HCT116 (cell line): ENCODE results near the gene TP53RK.

Experiments used
- EZH2 ChIP-seq: fragments of 200-600 bp; sonication (generic); IDR thresholded peaks from 2 replicates; pipeline ENCODE4 v1.6.1; 2017; ENCODE audit warnings: antibody characterized with exemption, mixed run types
- POLR2A ChIP-seq: IDR thresholded peaks from 2 replicates; pipeline ENCODE4 v1.7.0; 2011; ENCODE audit warnings: borderline replicate concordance; ENCODE audit not compliant: insufficient read depth, insufficient read length; ENCODE audit errors: extremely low read depth
- POLR2AphosphoS5 ChIP-seq: IDR thresholded peaks from 2 replicates; pipeline ENCODE4 v1.6.1; 2011; ENCODE audit warnings: mild to moderate bottlenecking, low read depth, low read length, moderate library complexity
- RAD21 ChIP-seq: IDR thresholded peaks from 2 replicates; pipeline ENCODE4 v1.6.1; 2012; ENCODE audit warnings: low read depth, mild to moderate bottlenecking
- SIN3A ChIP-seq: IDR thresholded peaks from 2 replicates; pipeline ENCODE4 v1.6.1; 2012; ENCODE audit warnings: low read depth
- SP1 ChIP-seq: IDR thresholded peaks from 2 replicates; pipeline ENCODE4 v1.6.1; 2012; ENCODE audit warnings: low read depth
- YY1 ChIP-seq: IDR thresholded peaks from 2 replicates; pipeline ENCODE4 v1.6.1; 2011; ENCODE audit warnings: low read length, low read depth, moderate library complexity, mild to moderate bottlenecking; ENCODE audit not compliant: insufficient replicate concordance; ENCODE audit errors: extremely low read depth
- ZFX ChIP-seq: fragments of 450-650 bp; IDR thresholded peaks from 2 replicates; pipeline ENCODE4 v1.6.1; 2017
- TF ChIP-seq, protein P1 (sequence below), 3 experiments: fragments of 200-600 bp in 1 of 3; sonication (generic) in 1 of 3; IDR thresholded peaks in 2 of 3; conservative IDR thresholded peaks in 1 of 3; 2 replicates each; pipeline ENCODE4 v1.5.1; 2012 to 2017; ENCODE audit warnings: low read depth in 2 of 3, low read length in 2 of 3, antibody characterized with exemption in 1 of 3, borderline replicate concordance in 1 of 3, control low read depth in 1 of 3, mild to moderate bottlenecking in 1 of 3, mixed read lengths in 1 of 3, mixed run types in 1 of 3, moderate library complexity in 1 of 3; ENCODE audit not compliant: insufficient read depth in 1 of 3
- TF ChIP-seq, protein P2 (sequence below): IDR thresholded peaks from 2 replicates; pipeline ENCODE4 v1.6.1; 2011; ENCODE audit warnings: mild to moderate bottlenecking, low read length, moderate library complexity; ENCODE audit not compliant: insufficient replicate concordance; ENCODE audit errors: extremely low read depth
- TF ChIP-seq, protein P3 (sequence below): IDR thresholded peaks from 2 replicates; pipeline ENCODE4 v1.6.1; 2012

DNA sequence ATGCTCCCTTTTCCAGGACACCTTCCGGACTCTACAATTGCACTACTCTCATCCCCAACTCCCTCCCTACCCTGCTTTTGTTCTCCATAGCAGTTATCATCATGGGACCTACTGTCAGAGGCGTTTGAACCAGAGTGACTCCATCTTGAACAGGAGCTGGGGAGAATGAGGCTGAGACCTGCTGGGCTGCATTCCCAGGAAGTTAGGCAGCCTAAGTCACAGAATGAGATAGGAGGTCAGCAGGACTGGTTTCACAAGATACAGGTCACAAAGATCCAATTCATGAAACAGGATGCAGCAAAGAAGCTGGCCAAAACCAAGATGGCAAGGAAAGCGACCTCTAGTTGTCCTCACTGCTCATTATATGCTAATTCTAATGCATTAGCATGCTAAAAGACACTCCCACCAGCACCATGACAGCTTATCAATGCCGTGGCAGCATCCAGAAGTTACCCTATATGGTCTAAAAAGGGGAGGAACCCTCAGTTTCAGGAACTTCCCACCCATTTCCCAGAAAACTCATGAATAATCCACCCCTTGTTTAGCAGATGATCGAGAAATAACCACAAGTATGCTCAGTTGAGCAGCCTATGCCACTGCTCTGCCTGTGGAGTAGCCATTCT is 53.6 kb downstream of the TP53RK start:
- TF ChIP-seq, protein P1, sequence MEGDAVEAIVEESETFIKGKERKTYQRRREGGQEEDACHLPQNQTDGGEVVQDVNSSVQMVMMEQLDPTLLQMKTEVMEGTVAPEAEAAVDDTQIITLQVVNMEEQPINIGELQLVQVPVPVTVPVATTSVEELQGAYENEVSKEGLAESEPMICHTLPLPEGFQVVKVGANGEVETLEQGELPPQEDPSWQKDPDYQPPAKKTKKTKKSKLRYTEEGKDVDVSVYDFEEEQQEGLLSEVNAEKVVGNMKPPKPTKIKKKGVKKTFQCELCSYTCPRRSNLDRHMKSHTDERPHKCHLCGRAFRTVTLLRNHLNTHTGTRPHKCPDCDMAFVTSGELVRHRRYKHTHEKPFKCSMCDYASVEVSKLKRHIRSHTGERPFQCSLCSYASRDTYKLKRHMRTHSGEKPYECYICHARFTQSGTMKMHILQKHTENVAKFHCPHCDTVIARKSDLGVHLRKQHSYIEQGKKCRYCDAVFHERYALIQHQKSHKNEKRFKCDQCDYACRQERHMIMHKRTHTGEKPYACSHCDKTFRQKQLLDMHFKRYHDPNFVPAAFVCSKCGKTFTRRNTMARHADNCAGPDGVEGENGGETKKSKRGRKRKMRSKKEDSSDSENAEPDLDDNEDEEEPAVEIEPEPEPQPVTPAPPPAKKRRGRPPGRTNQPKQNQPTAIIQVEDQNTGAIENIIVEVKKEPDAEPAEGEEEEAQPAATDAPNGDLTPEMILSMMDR (IDR thresholded peaks at IDR 0.05 in 2 of 3, conservative IDR thresholded peaks at IDR 0.05 in 1 of 3; ENCODE audit: borderline replicate concordance in 1 of 3, insufficient read depth in 1 of 3, low read depth in 2 of 3, low read length in 2 of 3) = no peak
- TF ChIP-seq YY1 (no peak), POLR2AphosphoS5 (no peak), EZH2 (no peak), SP1 (no peak), POLR2A (no peak), ZFX (no peak), RAD21 (no peak), SIN3A (no peak)
- TF ChIP-seq, protein P2, sequence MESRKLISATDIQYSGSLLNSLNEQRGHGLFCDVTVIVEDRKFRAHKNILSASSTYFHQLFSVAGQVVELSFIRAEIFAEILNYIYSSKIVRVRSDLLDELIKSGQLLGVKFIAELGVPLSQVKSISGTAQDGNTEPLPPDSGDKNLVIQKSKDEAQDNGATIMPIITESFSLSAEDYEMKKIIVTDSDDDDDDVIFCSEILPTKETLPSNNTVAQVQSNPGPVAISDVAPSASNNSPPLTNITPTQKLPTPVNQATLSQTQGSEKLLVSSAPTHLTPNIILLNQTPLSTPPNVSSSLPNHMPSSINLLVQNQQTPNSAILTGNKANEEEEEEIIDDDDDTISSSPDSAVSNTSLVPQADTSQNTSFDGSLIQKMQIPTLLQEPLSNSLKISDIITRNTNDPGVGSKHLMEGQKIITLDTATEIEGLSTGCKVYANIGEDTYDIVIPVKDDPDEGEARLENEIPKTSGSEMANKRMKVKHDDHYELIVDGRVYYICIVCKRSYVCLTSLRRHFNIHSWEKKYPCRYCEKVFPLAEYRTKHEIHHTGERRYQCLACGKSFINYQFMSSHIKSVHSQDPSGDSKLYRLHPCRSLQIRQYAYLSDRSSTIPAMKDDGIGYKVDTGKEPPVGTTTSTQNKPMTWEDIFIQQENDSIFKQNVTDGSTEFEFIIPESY = no peak
- TF ChIP-seq, protein P3, sequence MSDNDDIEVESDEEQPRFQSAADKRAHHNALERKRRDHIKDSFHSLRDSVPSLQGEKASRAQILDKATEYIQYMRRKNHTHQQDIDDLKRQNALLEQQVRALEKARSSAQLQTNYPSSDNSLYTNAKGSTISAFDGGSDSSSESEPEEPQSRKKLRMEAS = no peak
